BJ (cell line): ENCODE results near the gene SLC12A7. TPM values are rescaled to one million over a fixed set of nuclear protein-coding genes. Genes with fewer than 3 reads are reported as not detected.

ENCODE experiments used
- CTCF ChIA-PET: fragments of 350-600 bp; formaldehyde crosslinking; extraction: SDS; loops from one replicate; lab custom pipeline; 2021; ENCODE audit warnings: antibody characterized with exemption, inconsistent platforms; lab: Yijun Ruan, JAX
- POLR2A ChIA-PET: fragments of 300-600 bp; sonication (Branson Sonifier 250); formaldehyde crosslinking; extraction: SDS; loops from one replicate; lab custom pipeline; 2021; ENCODE audit warnings: antibody characterized with exemption; lab: Charles Lee
- DNase-seq: peaks from one replicate; pipeline ENCODE4 v3.0.0-alpha.2; 2011; ENCODE audit warnings: low read depth
- H3K27me3 ChIP-seq: 2 replicates; pipeline ENCODE4 v1.6.0; 2011; ENCODE audit warnings: low read length; ENCODE audit not compliant: control insufficient read depth, insufficient read depth
- H3K36me3 ChIP-seq: 2 replicates; pipeline ENCODE4 v1.5.1; 2011; ENCODE audit warnings: low read length; ENCODE audit not compliant: control insufficient read depth, insufficient read depth
- H3K4me3 ChIP-seq: 2 replicates; pipeline ENCODE4 v1.5.1; 2011; ENCODE audit warnings: low read depth, mild to moderate bottlenecking, control low read depth, low read length
- polyA plus RNA-seq: library from polyadenylated mRNA; depleted of rRNA; stranded (reverse); fragments of >200 nt; gene quantifications from 2 replicates; pipeline ENCODE4 v1.2.3, GENCODE V29; 2011
- TF ChIP-seq, protein P1 (sequence below): IDR thresholded peaks from 2 replicates; pipeline ENCODE4 v1.5.1; 2011; ENCODE audit warnings: low read depth, mild to moderate bottlenecking, control low read depth, inconsistent platforms, low read length, moderate library complexity; ENCODE audit not compliant: insufficient read depth

The SLC12A7 gene
- polyA plus RNA-seq, 1 experiment: 4.6 TPM

DNA sequence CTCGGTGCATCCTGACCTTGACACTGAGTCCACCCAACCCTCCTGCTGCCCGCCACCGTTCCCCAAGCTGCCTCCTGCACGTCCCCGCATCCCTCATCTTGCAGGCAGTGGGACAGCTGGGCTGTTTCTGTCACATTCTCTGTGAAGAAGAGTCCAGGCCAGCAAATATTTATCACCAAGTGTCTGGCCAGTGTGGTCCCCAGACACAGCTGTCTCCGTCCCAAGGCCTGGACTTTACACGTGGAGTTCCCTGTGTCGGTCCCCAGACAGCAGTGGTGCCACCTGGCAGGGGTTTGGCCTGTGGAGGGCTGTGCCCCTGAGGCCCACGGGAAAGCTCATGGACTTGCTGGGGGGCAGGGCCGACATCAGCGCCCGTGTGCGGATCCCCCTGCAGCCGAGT lies 9.2 kb upstream of the SLC12A7 start:
- ChIA-PET CTCF (no interaction called here), POLR2A (no interaction called here)
- peaks cover 21% of the 10 kb centered on the region for H3K27me3 ChIP-seq
- no peaks in the 10 kb centered on the region for H3K36me3 ChIP-seq
- TF ChIP-seq, protein P1, sequence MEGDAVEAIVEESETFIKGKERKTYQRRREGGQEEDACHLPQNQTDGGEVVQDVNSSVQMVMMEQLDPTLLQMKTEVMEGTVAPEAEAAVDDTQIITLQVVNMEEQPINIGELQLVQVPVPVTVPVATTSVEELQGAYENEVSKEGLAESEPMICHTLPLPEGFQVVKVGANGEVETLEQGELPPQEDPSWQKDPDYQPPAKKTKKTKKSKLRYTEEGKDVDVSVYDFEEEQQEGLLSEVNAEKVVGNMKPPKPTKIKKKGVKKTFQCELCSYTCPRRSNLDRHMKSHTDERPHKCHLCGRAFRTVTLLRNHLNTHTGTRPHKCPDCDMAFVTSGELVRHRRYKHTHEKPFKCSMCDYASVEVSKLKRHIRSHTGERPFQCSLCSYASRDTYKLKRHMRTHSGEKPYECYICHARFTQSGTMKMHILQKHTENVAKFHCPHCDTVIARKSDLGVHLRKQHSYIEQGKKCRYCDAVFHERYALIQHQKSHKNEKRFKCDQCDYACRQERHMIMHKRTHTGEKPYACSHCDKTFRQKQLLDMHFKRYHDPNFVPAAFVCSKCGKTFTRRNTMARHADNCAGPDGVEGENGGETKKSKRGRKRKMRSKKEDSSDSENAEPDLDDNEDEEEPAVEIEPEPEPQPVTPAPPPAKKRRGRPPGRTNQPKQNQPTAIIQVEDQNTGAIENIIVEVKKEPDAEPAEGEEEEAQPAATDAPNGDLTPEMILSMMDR: no peak
- DNase-seq: no peak
- H3K4me3 ChIP-seq: no peak overlapping the region

DNA sequence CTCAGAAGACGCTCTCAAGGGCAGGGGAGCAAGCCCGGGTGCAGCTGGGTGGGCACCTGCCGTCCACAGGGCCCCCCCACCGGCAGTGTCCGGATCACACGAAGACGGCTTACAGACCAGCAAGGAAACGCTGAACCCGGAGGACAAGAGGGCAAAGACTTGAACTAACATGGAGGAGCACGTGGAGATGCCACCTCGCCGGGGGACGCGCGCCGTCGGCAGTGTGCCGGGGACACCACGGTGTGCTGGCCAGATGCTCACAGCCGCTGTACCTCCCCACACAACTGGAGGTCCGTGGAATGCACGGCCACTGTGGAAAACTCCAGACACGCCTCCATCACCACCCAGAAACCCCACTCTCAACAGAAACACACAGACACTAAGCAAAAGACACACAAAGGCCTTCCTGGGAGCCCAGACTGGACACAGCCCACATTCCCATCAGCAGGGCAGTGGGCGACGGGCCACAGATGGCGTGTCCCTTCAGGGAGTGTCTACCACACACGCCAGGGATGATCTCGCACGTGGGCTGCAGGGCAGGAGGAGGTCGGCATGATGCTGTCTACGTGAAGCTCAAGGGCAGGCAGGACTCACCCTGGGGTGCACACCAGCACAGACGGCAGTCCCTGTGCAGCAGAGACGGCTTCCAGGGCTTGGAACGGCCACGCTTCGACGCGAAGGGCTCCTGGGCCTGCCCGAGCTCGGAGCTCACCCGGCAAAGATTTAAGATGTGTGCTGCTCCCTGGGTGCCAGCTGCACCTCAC lies 8.6 kb upstream of the SLC12A7 start:
- Histone ChIP-seq H3K36me3 (no peaks in the 10 kb centered on the region), H3K27me3 (peaks cover 21% of the 10 kb centered on the region), H3K4me3 (no peak overlapping the region)
- ChIA-PET CTCF (no interaction called here), POLR2A (no interaction called here)
- TF ChIP-seq, protein P1: no peak
- no peak for DNase-seq

DNA sequence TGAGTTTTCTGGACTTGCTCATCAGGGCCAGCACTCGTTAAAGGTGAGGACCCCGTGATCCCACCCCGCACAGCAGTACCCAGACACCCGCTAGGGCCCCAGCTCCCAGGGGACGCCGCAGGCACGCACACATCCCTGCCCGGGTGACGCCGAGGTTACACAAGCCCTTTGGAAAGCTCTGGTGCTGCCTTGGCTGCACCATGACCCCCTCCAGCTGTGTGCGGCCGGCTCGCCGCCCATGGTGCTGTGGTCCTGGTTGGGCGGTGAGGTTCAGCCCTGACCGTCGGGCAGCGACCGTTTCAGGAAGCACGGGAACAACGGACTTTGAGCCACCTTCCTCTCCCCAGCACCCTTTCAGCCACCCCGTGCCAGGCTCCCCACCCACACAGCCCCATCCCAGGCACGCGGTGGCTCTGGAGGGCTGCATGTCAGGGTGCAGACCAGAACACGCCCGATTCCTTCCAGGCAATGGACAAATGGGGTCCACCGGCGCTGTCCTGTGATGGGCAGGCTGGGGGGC lies 7.5 kb upstream of the SLC12A7 start:
- no peak for DNase-seq
- ChIA-PET CTCF (no interaction called here), POLR2A (no interaction called here)
- TF ChIP-seq, protein P1: no peak
- Histone ChIP-seq H3K36me3 (no peaks in the 10 kb centered on the region), H3K4me3 (no peak overlapping the region), H3K27me3 (peaks cover 19% of the 10 kb centered on the region)

DNA sequence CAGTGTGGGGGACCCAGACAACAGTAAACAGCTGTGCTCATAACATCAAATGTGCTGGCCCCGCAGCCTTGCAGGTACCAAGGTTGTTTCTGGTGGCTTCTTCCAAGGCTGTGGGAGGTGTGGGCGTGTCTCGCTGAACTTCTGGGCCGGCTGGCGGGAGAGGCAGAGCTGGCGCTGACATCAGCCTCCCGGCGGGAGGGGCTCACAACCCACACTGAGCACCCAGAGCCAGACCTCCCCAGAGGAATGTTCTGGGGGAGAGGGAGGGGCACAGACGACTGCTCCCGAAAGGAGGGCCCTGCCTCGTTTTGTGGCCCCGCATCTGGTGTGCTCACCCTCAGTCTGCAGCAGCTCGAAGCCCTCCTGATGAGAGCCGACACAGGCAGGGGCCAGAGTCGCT lies 6.9 kb upstream of the SLC12A7 start:
- Histone ChIP-seq H3K36me3 (no peaks in the 10 kb centered on the region), H3K27me3 (peaks cover 14% of the 10 kb centered on the region), H3K4me3 (no peak overlapping the region)
- ChIA-PET CTCF (no interaction called here), POLR2A (no interaction called here)
- no peak for DNase-seq
- TF ChIP-seq, protein P1: no peak

DNA sequence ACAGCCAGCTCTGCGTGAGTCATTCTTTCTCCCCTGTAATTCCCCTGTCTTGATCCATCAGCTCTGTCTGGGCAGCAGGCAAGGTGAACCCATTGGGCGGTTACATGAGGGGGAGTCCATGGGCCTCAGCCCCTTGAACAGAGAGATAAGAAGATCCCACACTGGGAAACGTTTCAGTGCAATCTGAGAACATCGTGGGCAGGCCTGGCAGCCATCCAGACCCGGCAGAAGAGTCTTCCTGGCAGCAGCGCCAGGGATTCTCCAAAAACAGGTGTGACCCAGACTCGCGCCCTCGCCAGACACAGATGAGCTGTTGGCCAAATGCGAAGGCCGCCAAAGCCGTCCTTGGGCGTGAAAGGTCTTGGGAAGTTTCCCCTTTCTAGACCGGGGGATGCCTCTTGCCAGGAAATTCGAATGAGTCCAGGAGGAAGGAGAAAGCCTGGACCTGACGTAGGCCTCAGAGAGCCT lies 6.4 kb upstream of the SLC12A7 start:
- ChIA-PET CTCF (interaction anchor here (1.2 to 1.6 kb wide), 2 partner anchors 22 to 184 kb away, joined by 3 to 8 read pairs; no protein-coding TSS in a partner anchor), POLR2A (no interaction called here)
- TF ChIP-seq, protein P1: no peak
- peaks cover 12% of the 10 kb centered on the region for H3K27me3 ChIP-seq
- H3K36me3 ChIP-seq: no peaks in the 10 kb centered on the region
- H3K4me3 ChIP-seq: no peak overlapping the region
- DNase-seq: no peak
